Middle frontal gyrus (tissue), 1 donor: ENCODE results near the gene MYO5B.

Experiments
- DNase-seq: peaks from one replicate; pipeline ENCODE4 v3.0.0-alpha.2; 2015; ENCODE audit warnings: low spot score; ENCODE audit errors: extremely low spot score

The MYO5B gene

GRCh38 chr18:49972535-49972934 is 222.4 kb downstream of the MYO5B start:
- no peak for DNase-seq

- no peak for DNase-seq
These were observed 223.5 kb downstream of the MYO5B start for GRCh38 chr18:49971462-49971861.

GRCh38 chr18:49970319-49970718 is 224.6 kb downstream of the MYO5B start:
- DNase-seq, result no peak

GRCh38 chr18:49968644-49969309 is 226.2 kb downstream of the MYO5B start:
- DNase-seq, result no peak

- DNase-seq, result no peak
These were observed 227.2 kb downstream of the MYO5B start for GRCh38 chr18:49967636-49968313.

GRCh38 chr18:49967171-49967570 is 227.8 kb downstream of the MYO5B start:
- no peak for DNase-seq

- no peak for DNase-seq
These were observed 228.9 kb downstream of the MYO5B start for GRCh38 chr18:49966090-49966489.

GRCh38 chr18:49963217-49963616 is 231.7 kb downstream of the MYO5B start:
- DNase-seq, result no peak

GRCh38 chr18:49961271-49961670 is 233.7 kb downstream of the MYO5B start:
- DNase-seq, result no peak

GRCh38 chr18:49960376-49960775 is 234.6 kb downstream of the MYO5B start:
- DNase-seq, result no peak

- no peak for DNase-seq
These were observed 235.8 kb downstream of the MYO5B start for GRCh38 chr18:49959176-49959575.

GRCh38 chr18:49955263-49955662 is 239.7 kb downstream of the MYO5B start:
- DNase-seq, result no peak

GRCh38 chr18:49953391-49953790 is 241.6 kb downstream of the MYO5B start:
- DNase-seq, result no peak

GRCh38 chr18:49949951-49950395 is 245.0 kb downstream of the MYO5B start:
- DNase-seq, result no peak

GRCh38 chr18:49948975-49949374 is 246.0 kb downstream of the MYO5B start:
- no peak for DNase-seq

GRCh38 chr18:49944663-49945062 is 250.3 kb downstream of the MYO5B start:
- no peak for DNase-seq

- DNase-seq, result no peak
These were observed 258.1 kb downstream of the MYO5B start for GRCh38 chr18:49936821-49937220.

GRCh38 chr18:49935215-49935614 is 259.7 kb downstream of the MYO5B start:
- no peak for DNase-seq

- DNase-seq, result no peak
These were observed 260.5 kb downstream of the MYO5B start for GRCh38 chr18:49934457-49934856.

GRCh38 chr18:49933530-49934128 is 261.3 kb downstream of the MYO5B start:
- no peak for DNase-seq

GRCh38 chr18:49931760-49932159 is 263.2 kb downstream of the MYO5B start:
- no peak for DNase-seq

GRCh38 chr18:49931179-49931578 is 263.8 kb downstream of the MYO5B start:
- DNase-seq, result no peak
